ENCODE data around the gene KIAA1143. TPM values are rescaled to one million over a fixed set of nuclear protein-coding genes. Genes with fewer than 3 reads are reported as not detected.

Gene KIAA1143
- total and polyA plus RNA-seq, 2 of the 13 experiments (the other 11 are each of a cell fraction or from before 2014, with no cell fraction given) = 9.9 to 27.2 TPM

- TF ChIP-seq ZNF512 (CRISPR knock-in tag; IDR thresholded peaks at IDR 0.05) = no peak
- TF ChIP-seq FOXP4 (CRISPR knock-in tag; IDR thresholded peaks at IDR 0.05) = peak; percentile 42; the same call in 1 of the 2 replicates
- TF ChIP-seq SP5 (CRISPR knock-in tag; IDR thresholded peaks at IDR 0.05; ENCODE audit: borderline replicate concordance, low read depth) = 0 out of 2 replicates have a peak, but pooled peaks have one; percentile 21
- TF ChIP-seq SAFB2 (CRISPR knock-in tag; IDR thresholded peaks at IDR 0.05; ENCODE audit: borderline replicate concordance, low read depth) = peak; percentile 84; the same call in 1 of the 2 replicates
- no peak for TF ChIP-seq NCOA1 (CRISPR knock-in tag; IDR thresholded peaks at IDR 0.05)
- TF ChIP-seq ZNF10 (CRISPR knock-in tag; IDR thresholded peaks at IDR 0.05; ENCODE audit: borderline replicate concordance, low read depth) = no peak
- TF ChIP-seq ZNF33A (CRISPR knock-in tag; IDR thresholded peaks at IDR 0.05; ENCODE audit: borderline replicate concordance) = no peak
- no peak for TF ChIP-seq RAD21 (CRISPR knock-in tag; IDR thresholded peaks at IDR 0.05)
- TF ChIP-seq BCLAF1 (IDR thresholded peaks at IDR 0.05) = no peak
- TF ChIP-seq XBP1 (CRISPR knock-in tag; IDR thresholded peaks at IDR 0.05) = peak; percentile 75; the same call in 1 of the 2 replicates
- TF ChIP-seq MAFF (IDR thresholded peaks at IDR 0.05; ENCODE audit: low read depth, low read length) = no peak
- TF ChIP-seq ZNF34 (CRISPR knock-in tag; IDR thresholded peaks at IDR 0.05; ENCODE audit: borderline replicate concordance) = 0 out of 2 replicates have a peak, but pooled peaks have one; percentile 51
- no peak for TF ChIP-seq MEIS1 (CRISPR knock-in tag; IDR thresholded peaks at IDR 0.05; ENCODE audit: borderline replicate concordance)
- no peak for TF ChIP-seq ZUFSP (CRISPR knock-in tag; IDR thresholded peaks at IDR 0.05; ENCODE audit: borderline replicate concordance)
- TF ChIP-seq FOXA1 (IDR thresholded peaks at IDR 0.05) = no peak
- TF ChIP-seq FOXA1 (CRISPR knock-in tag; IDR thresholded peaks at IDR 0.05) = peak; percentile 36; the same call in 1 of the 2 replicates
- no peak for TF ChIP-seq ZBTB8A (CRISPR knock-in tag; IDR thresholded peaks at IDR 0.05; ENCODE audit: borderline replicate concordance, low read depth)
- TF ChIP-seq U2AF1 (optimal IDR thresholded peaks at IDR 0.05; ENCODE audit: low read depth, low read length) = peak; percentile 89
- TF ChIP-seq SOX13 (IDR thresholded peaks at IDR 0.05) = 0 out of 2 replicates have a peak, but pooled peaks have one; percentile 21
- 0 out of 4 replicates have a peak, but pooled peaks of 1 of the 2 experiments have one; percentile 41 for TF ChIP-seq SOX13 (CRISPR knock-in tag; conservative IDR thresholded peaks at IDR 0.05 in 1 of 2, IDR thresholded peaks at IDR 0.05 in 1 of 2)
- TF ChIP-seq TEF (CRISPR knock-in tag; IDR thresholded peaks at IDR 0.05) = no peak
Measured at GRCh38 chr3:44729384-44729910, 32.0 kb downstream of the KIAA1143 start, which contains the start of gene ZNF501 (continued).

Measured in HepG2 (cell line).